NOMO-1 treated with dmso at 0.1 percent for 144 hours (cell line): ENCODE measurements around the gene TCF12.

Source experiments
- DNase-seq: peaks from one replicate; lab custom pipeline; 2025; ENCODE audit not compliant: unreplicated experiment; lab: John Stamatoyannopoulos, UW

Gene TCF12

DNA sequence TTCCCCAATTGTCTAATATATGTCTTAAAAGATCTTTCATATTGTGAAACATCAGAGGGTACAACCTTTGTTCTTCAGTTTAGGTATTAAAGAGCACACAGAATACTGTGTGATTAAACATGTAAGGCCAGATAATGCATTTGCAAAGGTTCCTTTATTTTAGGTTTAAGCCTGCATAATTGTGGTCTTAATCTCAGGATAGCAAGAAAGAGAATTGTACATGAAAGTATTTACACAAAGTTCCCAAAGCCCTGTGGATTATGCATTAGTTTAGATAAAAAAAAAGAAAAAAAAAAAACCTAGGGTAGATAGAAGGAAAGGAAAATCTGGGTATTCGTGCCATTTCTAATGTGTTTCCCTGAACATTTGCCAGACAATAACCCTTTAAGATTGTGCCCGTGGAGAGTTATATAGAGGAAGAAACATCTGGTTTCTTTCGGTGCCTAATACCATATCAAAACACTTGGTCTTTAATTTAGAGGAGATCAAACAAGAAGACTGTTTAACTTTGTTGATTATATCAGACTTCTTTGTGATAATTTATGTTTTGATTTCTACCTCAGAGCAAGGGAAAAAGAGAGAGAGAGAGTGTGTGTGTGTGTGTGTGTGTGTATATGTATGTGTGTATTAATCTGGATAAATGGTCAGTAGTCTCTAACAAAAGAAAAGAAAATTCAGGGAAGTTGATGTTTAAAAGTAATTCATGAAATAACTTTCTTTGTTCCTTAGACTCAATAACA is 318.3 kb downstream of the TCF12 start:
- DNase-seq = no peak

DNA sequence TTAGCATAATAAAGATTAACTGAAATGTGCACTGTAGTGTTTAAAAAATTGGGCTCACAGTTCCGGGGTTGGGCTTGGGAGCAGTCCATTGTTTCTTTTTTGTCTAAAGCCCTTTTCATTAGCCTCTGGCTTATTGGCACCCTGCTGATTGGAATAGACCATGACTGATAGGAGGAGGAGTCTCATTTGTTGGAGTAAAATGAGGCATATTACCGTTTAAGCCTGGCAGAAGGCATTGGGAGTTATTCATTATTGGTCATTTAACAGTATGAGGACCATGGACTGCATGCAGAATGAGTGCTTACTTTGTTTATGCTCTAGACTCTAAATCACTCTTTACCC is 318.8 kb downstream of the TCF12 start:
- no peak for DNase-seq

DNA sequence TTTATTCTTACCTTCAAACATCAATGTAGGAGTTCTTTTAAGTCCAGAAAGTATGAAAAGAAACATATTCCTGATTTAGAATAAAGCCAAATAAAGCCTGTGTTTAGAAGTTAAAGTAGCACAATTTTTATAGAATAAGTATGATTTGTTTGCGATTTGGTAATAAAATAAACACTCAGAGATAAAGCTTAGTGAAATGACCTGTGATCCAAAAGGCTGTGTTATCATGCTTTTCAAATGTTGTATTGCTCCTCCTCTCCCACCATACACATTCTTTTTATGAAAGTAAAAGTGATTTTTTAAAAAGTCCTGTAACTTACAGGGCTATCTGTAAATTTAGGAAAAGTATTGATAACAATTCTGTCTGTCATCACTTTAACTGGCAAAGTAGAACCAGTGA is 319.2 kb downstream of the TCF12 start:
- DNase-seq = no peak

DNA sequence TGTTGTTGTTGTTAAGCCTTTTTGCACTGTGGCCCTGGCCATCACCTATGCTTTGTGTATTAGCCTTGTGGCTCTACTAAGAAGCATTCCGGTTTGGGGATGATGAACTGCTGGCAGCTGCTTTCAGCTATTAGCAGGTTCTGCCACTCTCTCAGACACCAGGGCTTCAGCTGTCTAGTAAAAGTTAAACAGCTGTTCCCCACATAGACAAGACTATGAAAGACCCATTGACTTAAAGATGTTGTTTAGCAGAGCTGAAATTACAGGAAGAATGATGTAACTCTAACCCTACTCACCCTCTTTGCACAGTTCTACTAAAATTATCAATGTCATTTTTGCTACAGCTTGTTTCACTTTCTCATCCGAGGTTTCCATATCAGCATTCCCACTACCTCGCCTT is 326.7 kb downstream of the TCF12 start:
- DNase-seq = peak; percentile 56

DNA sequence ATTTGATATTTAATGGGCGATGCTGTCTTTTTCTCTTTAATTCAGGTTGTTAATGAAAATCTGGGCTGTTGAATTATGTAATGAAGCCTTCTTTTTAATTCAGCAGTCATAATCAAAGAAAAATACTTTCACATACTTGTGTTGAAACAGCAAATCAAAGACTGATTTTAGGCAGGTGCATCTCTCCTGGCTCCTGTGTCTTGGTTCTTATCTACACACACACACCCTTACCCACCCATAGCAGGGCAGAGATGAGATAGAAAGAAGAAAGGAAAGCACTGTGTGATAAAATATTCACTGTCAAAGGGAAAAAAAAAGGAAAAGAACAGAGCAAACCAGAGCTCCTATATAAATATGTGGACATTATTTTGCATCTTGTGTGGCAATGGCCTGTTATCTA is 327.3 kb downstream of the TCF12 start:
- no peak for DNase-seq

DNA sequence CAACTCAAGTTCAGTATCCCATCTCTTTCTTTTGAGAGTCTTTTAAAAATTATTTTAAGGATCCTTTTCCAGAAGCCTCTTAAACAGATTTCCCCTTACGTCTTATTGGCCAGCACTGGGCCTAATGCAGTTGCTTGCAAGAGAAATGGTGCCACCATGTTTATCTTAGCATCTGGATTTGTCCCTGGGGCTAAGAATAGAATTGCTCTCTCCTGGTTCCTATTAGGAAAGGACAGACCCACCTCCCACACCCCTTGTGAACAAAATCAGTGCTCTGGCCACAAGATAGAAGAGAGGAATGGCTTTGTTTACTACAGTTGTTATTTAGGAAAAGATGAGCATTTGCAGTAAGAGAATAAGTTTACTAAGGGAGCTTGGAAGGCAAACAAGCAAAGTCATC is 329.6 kb downstream of the TCF12 start:
- no peak for DNase-seq

DNA sequence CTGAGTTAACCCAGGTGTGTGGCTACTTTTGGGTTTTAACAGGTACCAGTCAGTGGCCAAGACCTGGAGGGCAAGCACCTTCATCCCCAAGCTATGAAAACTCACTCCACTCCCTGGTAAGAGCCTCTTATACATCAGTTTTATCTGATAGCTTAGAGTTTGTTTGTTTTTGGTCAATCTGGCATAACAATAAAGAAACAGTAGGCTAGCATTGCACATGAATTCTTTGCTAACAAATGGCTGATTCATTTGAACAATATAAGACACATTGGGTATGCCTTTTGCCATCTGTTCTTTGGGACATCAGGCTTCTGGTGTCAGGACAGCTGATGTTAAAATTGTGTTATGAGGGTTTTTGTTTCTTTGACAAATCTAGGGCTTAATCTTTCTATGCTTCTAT is 332.9 kb downstream of the TCF12 start:
- DNase-seq = no peak

DNA sequence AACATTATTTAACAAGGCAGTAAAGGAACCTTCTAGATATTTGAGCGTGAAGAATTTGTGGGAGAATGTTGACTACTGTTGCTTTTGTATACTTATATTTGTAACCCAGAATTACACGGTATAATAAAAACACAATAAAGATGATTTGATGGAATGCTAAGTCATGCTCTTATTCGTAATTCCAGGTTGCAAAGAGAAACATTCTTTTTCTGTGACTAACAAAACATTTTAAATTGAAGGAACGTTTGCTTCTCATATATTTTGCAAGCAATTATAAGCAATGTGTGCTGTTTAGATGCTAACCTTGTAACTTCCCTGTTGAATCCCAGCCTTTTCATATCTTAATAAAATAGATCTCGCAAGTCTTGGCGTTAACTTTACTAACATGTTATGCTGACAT is 333.5 kb downstream of the TCF12 start:
- DNase-seq = no peak

DNA sequence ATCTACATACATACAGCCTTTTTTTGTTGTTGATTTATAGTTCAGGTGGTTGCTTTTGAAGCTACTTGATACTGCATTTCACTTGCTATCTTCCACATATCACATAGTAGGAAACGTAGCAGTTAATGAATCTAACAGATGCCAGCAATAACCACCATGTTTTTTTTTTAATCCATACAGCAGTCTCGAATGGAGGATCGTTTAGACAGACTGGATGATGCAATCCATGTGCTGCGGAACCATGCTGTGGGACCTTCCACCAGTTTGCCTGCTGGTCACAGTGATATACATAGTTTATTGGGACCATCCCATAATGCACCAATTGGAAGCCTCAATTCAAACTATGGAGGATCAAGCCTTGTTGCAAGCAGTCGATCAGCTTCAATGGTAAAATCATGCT is 334.6 kb downstream of the TCF12 start:
- no peak for DNase-seq

DNA sequence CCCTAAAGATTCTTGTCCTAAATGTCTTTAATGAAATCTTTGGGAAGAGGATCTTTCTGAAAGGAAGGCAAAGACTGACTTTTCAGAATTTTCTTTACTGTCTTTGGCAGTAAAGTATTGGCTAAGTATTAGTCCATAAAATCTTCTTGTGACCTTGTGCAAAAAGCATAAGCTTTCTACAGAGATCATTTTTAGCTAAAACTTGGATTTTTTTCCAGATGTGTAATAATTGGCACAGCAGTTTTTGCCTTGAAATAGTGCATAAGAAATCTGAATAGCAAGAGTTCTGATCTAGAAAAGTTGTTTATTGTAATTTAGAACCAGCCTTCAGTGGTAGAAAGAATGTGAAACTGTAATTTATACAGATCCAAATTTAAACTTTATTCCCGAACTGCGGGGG is 335.1 kb downstream of the TCF12 start:
- DNase-seq = no peak

DNA sequence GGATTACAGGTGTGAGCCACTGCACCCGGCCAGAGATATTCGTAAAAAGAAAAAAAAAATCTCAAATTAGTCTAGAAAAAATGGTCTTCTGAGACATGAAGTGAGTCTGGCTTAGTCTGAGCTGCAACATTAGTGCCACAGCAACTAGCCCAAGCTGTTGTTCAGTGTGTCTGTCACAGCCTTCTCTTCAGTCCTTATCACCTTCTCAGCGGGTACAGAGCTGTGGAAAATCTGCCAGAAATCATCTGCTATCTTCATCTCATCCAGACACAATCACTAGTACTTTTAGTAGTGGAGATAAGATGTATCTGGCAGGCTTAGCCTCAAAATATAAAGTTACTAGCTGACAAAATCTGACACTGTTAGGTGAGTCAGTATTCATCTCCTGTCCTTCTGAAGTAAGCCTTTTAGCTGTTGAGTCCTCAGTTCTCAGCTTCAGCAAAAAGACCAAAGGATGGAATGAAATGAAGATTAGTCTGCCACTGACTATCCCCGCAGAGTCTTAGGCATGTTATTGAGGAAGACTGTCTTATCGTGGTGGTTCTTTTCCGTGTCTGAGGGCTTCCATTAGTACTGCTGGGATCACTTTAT is 337.4 kb downstream of the TCF12 start:
- DNase-seq = no peak

DNA sequence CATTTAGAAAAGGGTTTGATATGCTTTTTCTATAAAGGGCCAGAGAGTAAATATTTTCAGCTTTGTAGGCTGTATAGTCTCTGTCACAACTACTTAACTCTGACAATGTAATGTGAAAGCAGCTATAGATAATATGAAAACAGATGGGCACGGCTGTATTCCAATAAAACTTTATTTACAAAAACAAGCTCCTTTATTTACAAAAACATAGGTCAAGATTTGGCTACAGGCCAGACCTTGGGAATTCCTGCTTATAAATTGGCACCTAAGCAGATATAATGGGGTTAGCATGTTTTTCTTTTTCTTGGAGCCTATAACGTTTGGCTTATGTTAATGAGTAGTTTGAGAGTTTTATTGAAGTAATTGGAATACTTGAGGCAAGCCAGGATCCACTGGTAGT is 338.5 kb downstream of the TCF12 start:
- DNase-seq = no peak

DNA sequence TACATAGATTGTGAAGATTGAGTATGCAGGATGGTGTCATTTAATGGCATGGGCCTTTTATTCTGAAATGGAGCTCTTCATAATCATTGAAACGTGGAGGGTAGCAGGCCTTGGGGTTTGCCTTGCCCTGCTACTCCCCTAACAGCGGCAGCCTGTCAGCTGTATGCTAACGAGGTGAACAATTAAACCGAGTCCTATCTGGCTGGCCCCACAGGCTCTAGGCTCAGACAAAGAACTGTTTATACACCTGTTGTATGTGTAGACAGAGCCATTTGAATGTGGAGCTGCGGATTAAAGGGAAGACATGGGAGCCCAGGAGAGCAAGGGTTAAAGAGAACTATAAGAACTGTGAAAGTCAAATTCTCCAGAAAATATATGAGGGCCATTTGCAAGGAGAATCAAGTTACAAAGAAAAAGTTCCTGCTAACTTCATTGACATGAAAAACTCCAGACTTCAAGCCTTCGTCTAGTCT is 341.2 kb downstream of the TCF12 start:
- no peak for DNase-seq

DNA sequence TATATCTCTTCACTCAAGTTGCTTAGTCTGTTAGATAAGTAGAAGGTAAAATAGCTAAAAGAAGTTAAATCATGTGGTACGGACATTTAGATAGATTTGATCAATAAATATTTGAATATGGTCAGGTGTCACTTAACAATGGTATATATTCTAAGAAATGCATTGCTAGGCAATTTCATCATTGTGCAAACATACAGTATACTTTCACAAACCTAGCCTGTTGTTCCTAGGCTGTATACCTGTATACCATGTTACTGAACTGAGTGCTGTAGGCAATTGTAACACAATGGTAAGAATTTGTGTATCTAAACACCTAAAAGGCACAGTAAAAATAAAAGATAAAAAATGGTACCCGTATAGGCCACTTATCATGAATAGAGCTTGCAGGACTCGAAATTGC is 345.1 kb downstream of the TCF12 start:
- no peak for DNase-seq

DNA sequence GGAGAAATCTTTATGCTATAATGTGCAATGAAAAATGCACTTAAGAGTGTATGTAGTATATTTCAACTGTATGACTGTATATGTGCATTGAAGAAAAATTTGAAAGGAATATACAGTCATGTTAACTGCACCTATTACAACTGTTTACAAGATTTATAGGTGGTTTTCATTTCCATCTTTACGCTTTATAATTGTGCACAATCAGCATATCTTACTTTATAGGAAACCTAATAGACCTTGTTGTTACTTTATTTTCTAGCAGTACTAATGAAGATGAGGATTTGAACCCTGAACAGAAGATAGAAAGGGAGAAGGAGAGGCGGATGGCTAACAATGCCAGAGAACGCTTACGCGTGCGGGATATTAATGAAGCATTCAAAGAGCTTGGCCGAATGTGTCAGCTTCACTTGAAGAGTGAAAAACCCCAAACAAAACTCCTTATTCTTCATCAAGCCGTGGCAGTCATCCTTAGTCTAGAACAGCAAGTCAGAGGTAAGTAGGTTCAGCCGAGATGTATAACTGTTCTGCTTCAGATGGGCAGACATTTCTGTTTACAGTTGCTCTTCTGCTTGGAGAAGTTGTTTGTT is 354.4 kb downstream of the TCF12 start:
- DNase-seq = no peak

DNA sequence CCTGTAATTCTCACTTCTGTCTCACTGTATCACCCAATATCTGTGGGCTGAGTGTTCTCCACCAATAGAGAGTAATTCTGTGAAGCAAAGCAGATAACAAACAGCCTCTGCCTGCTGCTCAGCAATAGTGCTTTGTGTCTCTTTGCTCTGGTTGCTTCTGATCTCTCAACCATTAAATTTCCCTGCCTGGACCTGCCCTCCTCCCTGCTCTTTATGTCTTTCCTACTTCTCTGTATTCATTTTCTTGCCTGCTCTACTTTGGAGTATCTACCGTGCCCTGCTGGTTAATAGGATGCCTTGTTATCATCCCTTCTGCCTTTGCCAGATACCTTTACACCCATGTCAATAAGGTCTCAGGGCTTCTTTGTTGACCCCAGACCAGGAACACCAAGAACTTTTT is 355.0 kb downstream of the TCF12 start:
- DNase-seq = no peak

DNA sequence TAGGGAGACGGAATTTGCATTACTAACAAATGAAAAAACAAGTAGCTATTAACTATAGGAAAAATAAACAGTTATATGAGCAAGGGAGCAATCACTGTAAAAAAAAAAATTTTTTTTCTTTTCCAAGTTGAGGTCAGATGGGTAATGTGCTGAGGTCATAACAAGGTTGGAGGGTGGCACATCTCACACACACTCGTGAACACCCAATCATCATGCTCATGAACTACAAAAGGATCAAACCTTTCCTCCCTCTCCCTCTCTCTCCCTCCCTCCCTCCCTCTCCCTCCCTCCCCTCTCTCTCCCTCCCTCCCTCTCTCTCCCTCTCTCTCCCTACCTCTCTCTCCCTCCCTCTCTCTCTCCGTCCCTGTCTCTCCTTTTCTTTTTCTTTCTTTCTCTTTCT is 360.0 kb downstream of the TCF12 start:
- DNase-seq = no peak

DNA sequence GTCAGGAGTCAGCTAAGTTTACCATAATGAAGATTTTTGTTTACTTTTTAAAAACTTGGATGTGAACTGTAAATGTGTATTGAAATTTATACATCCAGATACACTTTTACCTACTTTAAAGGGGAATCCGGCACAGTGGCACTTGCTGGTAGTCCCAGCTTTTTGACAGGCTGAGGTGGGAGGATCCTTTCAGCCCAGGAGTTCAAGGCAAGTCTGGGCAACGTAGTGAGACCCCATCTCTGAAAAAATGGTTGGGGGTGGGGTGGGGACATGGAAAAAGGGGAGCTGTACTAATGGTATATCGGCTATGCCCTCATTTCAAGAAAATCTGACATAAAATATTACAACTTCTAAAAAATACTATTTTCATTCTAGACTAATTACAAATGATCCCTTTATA is 362.0 kb downstream of the TCF12 start:
- no peak for DNase-seq

DNA sequence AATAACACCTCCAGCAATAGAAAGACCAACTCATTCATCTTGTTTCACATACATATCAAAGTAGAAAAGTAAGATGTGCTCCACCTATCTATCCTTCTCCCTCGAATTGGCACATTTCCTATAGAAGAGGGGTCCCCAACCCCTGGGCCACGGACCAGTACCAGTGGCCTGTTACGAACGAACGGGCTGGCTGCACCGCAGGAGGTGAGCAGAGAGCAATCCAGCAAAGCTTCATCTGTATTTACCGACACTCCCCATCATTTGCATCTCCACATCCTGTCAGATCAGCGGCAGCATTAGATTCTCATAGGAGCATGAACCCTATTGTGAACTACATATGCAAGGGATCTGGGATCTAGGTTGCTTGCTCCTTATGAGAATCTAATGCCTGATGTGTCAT is 362.9 kb downstream of the TCF12 start:
- no peak for DNase-seq

DNA sequence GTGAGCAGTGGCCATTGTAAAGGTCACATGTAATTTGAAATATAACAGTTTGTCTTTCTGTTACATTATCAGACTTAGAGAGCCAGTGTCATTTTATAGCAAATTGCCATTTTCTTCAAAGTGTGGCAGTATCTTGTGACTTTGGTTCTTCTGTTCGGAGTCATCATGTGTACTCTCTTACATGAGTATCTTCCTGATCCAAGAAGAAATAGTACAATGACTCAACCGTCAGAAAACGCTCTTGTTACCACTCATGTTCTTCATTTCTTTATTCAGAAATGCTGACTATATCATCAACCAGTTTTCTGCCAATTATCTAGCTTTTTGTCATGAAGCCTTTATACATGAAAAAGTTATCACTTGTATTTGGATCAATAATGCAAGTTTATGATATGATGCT is 364.2 kb downstream of the TCF12 start:
- DNase-seq = no peak

DNA sequence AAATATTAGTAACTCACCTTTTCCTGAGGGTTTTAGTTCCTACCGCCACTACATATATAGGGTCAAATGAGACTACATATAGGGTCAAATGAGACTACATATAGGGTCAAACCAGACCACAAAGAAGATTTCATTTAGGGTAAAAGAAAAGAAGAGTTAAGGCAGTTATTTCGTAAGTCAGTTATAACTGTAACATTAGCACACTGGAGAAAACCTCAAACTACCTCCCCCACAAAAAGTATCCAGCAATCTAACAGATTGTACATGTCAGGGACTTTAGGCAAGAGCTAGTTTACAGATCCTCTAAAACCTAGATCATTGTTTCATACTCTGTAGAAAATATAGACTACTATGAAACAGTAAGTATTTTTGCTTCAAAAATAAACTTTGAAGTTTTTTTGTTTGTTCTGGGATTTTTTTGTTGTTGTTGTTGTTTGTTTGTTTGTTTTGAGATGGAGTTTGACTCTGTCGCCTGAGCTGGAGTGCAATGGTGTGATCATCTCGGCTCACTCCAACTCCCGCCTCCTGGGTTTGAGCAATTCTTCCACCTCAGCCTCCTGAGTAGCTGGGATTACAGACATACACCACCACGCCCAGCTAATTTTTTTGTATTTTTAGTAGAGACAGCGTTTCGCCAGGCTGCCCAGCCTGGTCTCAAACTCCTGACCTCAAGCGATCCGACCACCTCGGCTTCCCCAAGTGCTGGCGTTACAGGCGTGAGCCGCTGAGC is 365.5 kb downstream of the TCF12 start:
- peak; percentile 75 for DNase-seq

DNA sequence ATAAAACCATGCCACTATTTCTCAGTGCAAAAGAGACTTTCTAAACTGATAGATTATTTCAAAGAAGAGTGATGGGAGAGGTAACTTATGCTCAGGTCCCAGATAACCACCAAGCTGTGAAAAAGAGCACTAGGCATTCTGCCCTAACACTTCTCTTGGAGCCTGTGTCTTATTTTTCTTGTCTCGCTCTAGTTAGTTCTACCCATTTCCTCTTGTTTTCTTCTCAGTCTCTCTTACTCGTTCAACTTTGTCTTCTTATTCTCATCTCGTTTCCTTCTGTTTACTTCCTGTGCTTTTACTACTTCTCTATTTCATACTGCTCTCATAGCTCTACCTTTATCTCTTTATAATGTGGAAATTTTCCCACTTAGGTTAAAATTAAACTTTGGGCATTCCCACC is 366.1 kb downstream of the TCF12 start:
- no peak for DNase-seq
